ENCODE data around the gene NDST1. TPM values are rescaled to one million over a fixed set of nuclear protein-coding genes. Genes with fewer than 3 reads are reported as not detected.

Gene NDST1
- total RNA-seq, 4 donors from 2014 or later, result 58.3 to 146 (median 72.1) TPM

GRCh38 chr5:150534811-150535210 lies 26.9 kb downstream of the NDST1 start:
- peaks cover 0 to 84% of the 10 kb centered on the region in 2 donors for H3K36me3 ChIP-seq
- TF ChIP-seq EP300 (IDR thresholded peaks at IDR 0.05) (no peak), POLR2AphosphoS5 (IDR thresholded peaks at IDR 0.05) (no peak), POLR2A (IDR thresholded peaks at IDR 0.05) (no peak)
- TF ChIP-seq, protein P1, sequence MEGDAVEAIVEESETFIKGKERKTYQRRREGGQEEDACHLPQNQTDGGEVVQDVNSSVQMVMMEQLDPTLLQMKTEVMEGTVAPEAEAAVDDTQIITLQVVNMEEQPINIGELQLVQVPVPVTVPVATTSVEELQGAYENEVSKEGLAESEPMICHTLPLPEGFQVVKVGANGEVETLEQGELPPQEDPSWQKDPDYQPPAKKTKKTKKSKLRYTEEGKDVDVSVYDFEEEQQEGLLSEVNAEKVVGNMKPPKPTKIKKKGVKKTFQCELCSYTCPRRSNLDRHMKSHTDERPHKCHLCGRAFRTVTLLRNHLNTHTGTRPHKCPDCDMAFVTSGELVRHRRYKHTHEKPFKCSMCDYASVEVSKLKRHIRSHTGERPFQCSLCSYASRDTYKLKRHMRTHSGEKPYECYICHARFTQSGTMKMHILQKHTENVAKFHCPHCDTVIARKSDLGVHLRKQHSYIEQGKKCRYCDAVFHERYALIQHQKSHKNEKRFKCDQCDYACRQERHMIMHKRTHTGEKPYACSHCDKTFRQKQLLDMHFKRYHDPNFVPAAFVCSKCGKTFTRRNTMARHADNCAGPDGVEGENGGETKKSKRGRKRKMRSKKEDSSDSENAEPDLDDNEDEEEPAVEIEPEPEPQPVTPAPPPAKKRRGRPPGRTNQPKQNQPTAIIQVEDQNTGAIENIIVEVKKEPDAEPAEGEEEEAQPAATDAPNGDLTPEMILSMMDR (IDR thresholded peaks at IDR 0.05), result no peak
- no peak overlapping the region for H3K4me3 ChIP-seq
- H3K9me3 ChIP-seq, result no peaks in the 10 kb centered on the region
- H3K27me3 ChIP-seq, result no peaks in the 10 kb centered on the region
- WGBS, 2 donors (ENCODE audit: low coverage in 1 of 2), result 73% methylated on average over 6 of the region's 9 CpGs; no CpG with 5 or more reads in 1 of the 2 donors
- no peak for ATAC-seq
- H3K4me1 ChIP-seq, result peaks cover 0 to 23% (median 2%) of the 10 kb centered on the region in 3 donors
- no peak overlapping the region for H3K27ac ChIP-seq

GRCh38 chr5:150535611-150536010 lies 27.7 kb downstream of the NDST1 start:
- TF ChIP-seq, protein P1 (IDR thresholded peaks at IDR 0.05), result no peak
- no peak for TF ChIP-seq EP300 (IDR thresholded peaks at IDR 0.05)
- no peak for TF ChIP-seq POLR2A (IDR thresholded peaks at IDR 0.05)
- TF ChIP-seq POLR2AphosphoS5 (IDR thresholded peaks at IDR 0.05), result no peak
- WGBS, 2 donors (ENCODE audit: low coverage in 1 of 2), result 100% methylated on average over 1 of the region's 14 CpGs; no CpG with 5 or more reads in 1 of the 2 donors
- ATAC-seq, result no peak
- Histone ChIP-seq H3K27me3 (no peaks in the 10 kb centered on the region), H3K36me3 (peaks cover 0 to 92% of the 10 kb centered on the region in 2 donors), H3K4me1 (peaks cover 0 to 22% (median 8%) of the 10 kb centered on the region in 3 donors), H3K4me3 (no peak overlapping the region), H3K27ac (no peak overlapping the region), H3K9me3 (no peaks in the 10 kb centered on the region)

- Histone ChIP-seq H3K27ac (peak overlapping the region in 3 of 4 donors; percentile 39 to 41 (median 40)), H3K27me3 (no peaks in the 10 kb centered on the region), H3K4me1 (peaks cover 0 to 26% (median 10%) of the 10 kb centered on the region in 3 donors), H3K36me3 (peaks cover 0 to 99% of the 10 kb centered on the region in 2 donors), H3K4me3 (no peak overlapping the region), H3K9me3 (no peaks in the 10 kb centered on the region)
- 94 to 98% methylated on average over 5 to 7 of the region's 8 CpGs for WGBS, 2 donors (ENCODE audit: low coverage in 1 of 2)
- ATAC-seq, result no peak
- TF ChIP-seq, protein P1 (IDR thresholded peaks at IDR 0.05), result no peak
- TF ChIP-seq EP300 (IDR thresholded peaks at IDR 0.05) (no peak), POLR2A (IDR thresholded peaks at IDR 0.05) (no peak), POLR2AphosphoS5 (IDR thresholded peaks at IDR 0.05) (no peak)
Observed at GRCh38 chr5:150538007-150538917, 30.3 kb downstream of the NDST1 start.

- ATAC-seq, result no peak
- TF ChIP-seq, protein P1 (IDR thresholded peaks at IDR 0.05), result no peak
- TF ChIP-seq POLR2AphosphoS5 (IDR thresholded peaks at IDR 0.05), result no peak
- no peak for TF ChIP-seq EP300 (IDR thresholded peaks at IDR 0.05)
- no peak for TF ChIP-seq POLR2A (IDR thresholded peaks at IDR 0.05)
- H3K27me3 ChIP-seq, result no peaks in the 10 kb centered on the region
- 40 to 51% methylated on average over 1 to 2 of the region's 9 CpGs for WGBS, 2 donors (ENCODE audit: low coverage in 1 of 2)
- H3K36me3 ChIP-seq, result peaks cover 0 to 99% of the 10 kb centered on the region in 2 donors
- H3K27ac ChIP-seq, result peak overlapping the region in 2 of 4 donors; percentile 41 to 83
- no peak overlapping the region for H3K4me3 ChIP-seq
- no peaks in the 10 kb centered on the region for H3K9me3 ChIP-seq
- peaks cover 0 to 27% (median 10%) of the 10 kb centered on the region in 3 donors for H3K4me1 ChIP-seq
Observed at GRCh38 chr5:150539206-150539605, 31.3 kb downstream of the NDST1 start.
